Smooth muscle cell (in vitro differentiated cells): ENCODE data around the gene YWHAB. TPM values are rescaled to one million over a fixed set of nuclear protein-coding genes. Genes with fewer than 3 reads are reported as not detected.

Experiments used
- DNase-seq: peaks from one replicate; lab custom pipeline; 2025; ENCODE audit not compliant: unreplicated experiment; lab: John Stamatoyannopoulos, UW
- H2AFZ ChIP-seq: fragments of 200-600 bp; sonication (generic); 2 replicates; pipeline ENCODE4 v1.6.0; 2016; ENCODE audit warnings: antibody characterized with exemption, low read depth, mild to moderate bottlenecking
- H3F3A ChIP-seq: fragments of 200-600 bp; sonication (generic); 2 replicates; pipeline ENCODE4 v1.6.0; 2017; ENCODE audit warnings: antibody characterized with exemption, low read depth
- H3K27ac ChIP-seq: fragments of 200-600 bp; sonication (generic); 2 replicates; pipeline ENCODE4 v1.5.1; 2016; ENCODE audit warnings: low read depth, mild to moderate bottlenecking
- H3K27me3 ChIP-seq: fragments of 200-600 bp; sonication (generic); 2 replicates; pipeline ENCODE4 v1.6.1; 2016; ENCODE audit warnings: low read depth, mild to moderate bottlenecking
- H3K36me3 ChIP-seq: fragments of 200-600 bp; sonication (generic); 2 replicates; pipeline ENCODE4 v1.5.1; 2016; ENCODE audit warnings: low read depth
- H3K4me1 ChIP-seq: fragments of 200-600 bp; sonication (generic); 2 replicates; pipeline ENCODE4 v1.5.1; 2016; ENCODE audit warnings: low read depth
- H3K4me2 ChIP-seq: fragments of 200-600 bp; sonication (generic); 2 replicates; pipeline ENCODE4 v1.6.0; 2016; ENCODE audit warnings: mild to moderate bottlenecking
- H3K4me3 ChIP-seq: fragments of 200-600 bp; sonication (generic); 2 replicates; pipeline ENCODE4 v1.5.1; 2016; ENCODE audit warnings: mild to moderate bottlenecking
- H3K79me2 ChIP-seq: fragments of 200-600 bp; sonication (generic); 2 replicates; pipeline ENCODE4 v1.6.0; 2016; ENCODE audit warnings: low read depth, mild to moderate bottlenecking
- H3K9ac ChIP-seq: fragments of 200-600 bp; sonication (generic); 2 replicates; pipeline ENCODE4 v1.6.0; 2016; ENCODE audit warnings: low read depth
- H3K9me3 ChIP-seq: fragments of 200-600 bp; sonication (generic); replicated peaks from 2 replicates; pipeline ENCODE4 v1.5.1; 2016; ENCODE audit warnings: low read depth
- H4K20me1 ChIP-seq: fragments of 200-600 bp; sonication (generic); 2 replicates; pipeline ENCODE4 v1.6.0; 2016; ENCODE audit warnings: low read depth
- CTCF ChIP-seq: fragments of 200-600 bp; sonication (generic); IDR thresholded peaks from 2 replicates; pipeline ENCODE4 v1.5.1; 2017; ENCODE audit warnings: borderline replicate concordance, mild to moderate bottlenecking, antibody characterized with exemption; ENCODE audit not compliant: insufficient read depth, poor library complexity, severe bottlenecking
- WGBS: methylation state at CpG from one replicate; pipeline ENCODE4 v1.1.7; 2016; ENCODE audit warnings: low lambda C conversion rate; 5-methylcytosine and 5-hydroxymethylcytosine counted together
- polyA plus RNA-seq: library from polyadenylated mRNA; unstranded; fragments of >200 nt; fragmentation: Nextera tagmentation; extraction: Ambion mirVana; gene quantifications from 2 replicates; pipeline ENCODE4 v1.2.1, GENCODE V29; 2016
- total RNA-seq: library from RNA; depleted of rRNA; stranded (reverse); fragments of >200 nt; gene quantifications from 2 replicates; pipeline ENCODE4 v1.2.3, GENCODE V29; 2014

Gene YWHAB
- total and polyA plus RNA-seq, 2 experiments from 2014 or later: 99.8 to 226 TPM

GRCh38 chr20:44896583-44896982 lies 11.1 kb downstream of the YWHAB start:
- peaks cover 3% of the 10 kb centered on the region for H3K4me1 ChIP-seq
- H3K4me3 ChIP-seq: no peak overlapping the region
- H3K36me3 ChIP-seq: no peaks in the 10 kb centered on the region
- no peak for DNase-seq
- peaks cover 3% of the 10 kb centered on the region for H3F3A ChIP-seq
- H4K20me1 ChIP-seq: peaks cover 100% of the 10 kb centered on the region
- no peak overlapping the region for H3K27ac ChIP-seq
- H3K27me3 ChIP-seq: no peaks in the 10 kb centered on the region
- no peak overlapping the region for H3K9ac ChIP-seq
- WGBS: 96% methylated on average over 1 of the region's 1 CpG
- no peak overlapping the region for H3K4me2 ChIP-seq
- peaks cover 100% of the 10 kb centered on the region for H3K79me2 ChIP-seq
- H3K9me3 ChIP-seq: no peaks in the 10 kb centered on the region
- H2AFZ ChIP-seq: no peak overlapping the region
- no peak for TF ChIP-seq CTCF

- Histone ChIP-seq H3K4me1 (peaks cover 3% of the 10 kb centered on the region), H3K4me3 (no peak overlapping the region), H3K36me3 (no peaks in the 10 kb centered on the region), H3K27me3 (no peaks in the 10 kb centered on the region), H3F3A (peaks cover 3% of the 10 kb centered on the region), H4K20me1 (peaks cover 100% of the 10 kb centered on the region), H3K79me2 (peaks cover 96% of the 10 kb centered on the region), H3K27ac (no peak overlapping the region), H2AFZ (no peak overlapping the region), H3K9me3 (no peaks in the 10 kb centered on the region), H3K4me2 (no peak overlapping the region), H3K9ac (no peak overlapping the region)
- TF ChIP-seq CTCF: no peak
- 92% methylated on average over 1 of the region's 1 CpG for WGBS
- no peak for DNase-seq
These were observed 11.6 kb downstream of the YWHAB start for GRCh38 chr20:44897133-44897532.

GRCh38 chr20:44900231-44900854 lies 14.8 kb downstream of the YWHAB start:
- Histone ChIP-seq H3K36me3 (peaks cover 24% of the 10 kb centered on the region), H4K20me1 (peaks cover 99% of the 10 kb centered on the region)
- 73% methylated on average over 5 of the region's 5 CpGs for WGBS

More at GRCh38 chr20:44900231-44900854, 14.8 kb downstream of the YWHAB start:
- Histone ChIP-seq H3F3A (peaks cover 28% of the 10 kb centered on the region), H2AFZ (no peak overlapping the region), H3K4me3 (no peak overlapping the region), H3K27me3 (no peaks in the 10 kb centered on the region), H3K27ac (no peak overlapping the region), H3K9me3 (no peaks in the 10 kb centered on the region), H3K4me2 (no peak overlapping the region), H3K79me2 (peaks cover 87% of the 10 kb centered on the region), H3K9ac (no peak overlapping the region), H3K4me1 (peaks cover 3% of the 10 kb centered on the region)
- TF ChIP-seq CTCF: no peak
- no peak for DNase-seq
